OCI-LY7 (cell line): ENCODE results near the gene APC. TPM values are rescaled to one million over a fixed set of nuclear protein-coding genes. Genes with fewer than 3 reads are reported as not detected.

Experiments used
- BruUV-seq: library from RNA; stranded (reverse); fragments of 400-500 nt; replicated peaks from 2 replicates; lab custom pipeline; 2021; lab: Mats Ljungman, UMichigan
- CTCF ChIA-PET: fragments of 300-600 bp; sonication (Branson Sonifier 250); formaldehyde crosslinking; loops from one replicate; lab custom pipeline; 2022; ENCODE audit warnings: antibody characterized with exemption; ENCODE audit not compliant: unreplicated experiment; lab: Charles Lee
- POLR2A ChIA-PET: fragments of 300-600 bp; sonication (Branson Sonifier 250); formaldehyde crosslinking; loops from one replicate; lab custom pipeline; 2022; ENCODE audit warnings: antibody characterized with exemption; lab: Charles Lee
- DNase-seq: peaks from one replicate; pipeline ENCODE4 v3.0.0-alpha.2; 2015; ENCODE audit warnings: low spot score
- H2AFZ ChIP-seq: fragments of 200-600 bp; sonication (generic), shearing (Covaris generic); 2 replicates; pipeline ENCODE4 v1.6.1; 2014; ENCODE audit warnings: mild to moderate bottlenecking, antibody characterized with exemption, low read length, moderate library complexity
- H3K27ac ChIP-seq: fragments of 200-600 bp; sonication (generic); 2 replicates; pipeline ENCODE4 v1.5.1; 2014; ENCODE audit warnings: mixed run types, low read depth, mild to moderate bottlenecking, moderate library complexity, low read length, inconsistent platforms; ENCODE audit not compliant: poor library complexity, severe bottlenecking
- H3K36me3 ChIP-seq: fragments of 200-600 bp; sonication (generic); 2 replicates; pipeline ENCODE4 v1.6.1; 2014; ENCODE audit warnings: mild to moderate bottlenecking, antibody characterized with exemption, low read length, moderate library complexity, mixed read lengths; ENCODE audit not compliant: insufficient read depth
- H3K4me1 ChIP-seq: fragments of 200-600 bp; sonication (generic); 2 replicates; pipeline ENCODE4 v1.5.1; 2014; ENCODE audit warnings: mild to moderate bottlenecking, low read length; ENCODE audit not compliant: insufficient read depth, poor library complexity, severe bottlenecking
- H3K4me2 ChIP-seq: fragments of 200-600 bp; sonication (generic); 2 replicates; pipeline ENCODE4 v1.6.1; 2014; ENCODE audit warnings: mild to moderate bottlenecking, low read length
- H3K4me3 ChIP-seq: fragments of 200-600 bp; sonication (generic); 2 replicates; pipeline ENCODE4 v1.5.1; 2014; ENCODE audit warnings: mild to moderate bottlenecking, low read depth, low read length; ENCODE audit not compliant: poor library complexity, severe bottlenecking
- H3K79me2 ChIP-seq: fragments of 200-600 bp; sonication (generic); 2 replicates; pipeline ENCODE4 v1.6.1; 2016; ENCODE audit warnings: low read depth, mild to moderate bottlenecking, low read length, moderate library complexity, mixed read lengths; ENCODE audit not compliant: insufficient read depth
- H3K9me2 ChIP-seq: fragments of 200-600 bp; sonication (generic); 2 replicates; pipeline ENCODE4 v1.6.1; 2016; ENCODE audit warnings: mild to moderate bottlenecking, low read length, mixed read lengths; ENCODE audit not compliant: insufficient read depth
- H3K9me3 ChIP-seq: fragments of 200-600 bp; sonication (generic); 2 replicates; pipeline ENCODE4 v1.6.1; 2014; ENCODE audit warnings: mild to moderate bottlenecking, mixed run types, low read length, mixed read lengths
- H4K20me1 ChIP-seq: fragments of 200-600 bp; sonication (generic); 2 replicates; pipeline ENCODE4 v1.6.1; 2014; ENCODE audit warnings: mild to moderate bottlenecking, antibody characterized with exemption, low read length, moderate library complexity, mixed read lengths; ENCODE audit not compliant: insufficient read depth
- CTCF ChIP-seq: fragments of 200-600 bp; sonication (generic); conservative IDR thresholded peaks from 2 replicates; pipeline ENCODE4 v1.5.1; 2014; ENCODE audit warnings: mild to moderate bottlenecking, antibody characterized with exemption, low read length, moderate library complexity, mixed read lengths
- EZH2phosphoT487 ChIP-seq: fragments of 200-600 bp; sonication (generic); IDR thresholded peaks from 2 replicates; pipeline ENCODE4 v1.6.1; 2018; ENCODE audit warnings: low read depth, borderline replicate concordance, mild to moderate bottlenecking, mixed run types, antibody characterized with exemption, low read length, moderate library complexity, mixed read lengths
- intact Hi-C: fragments of 100-400 bp; cut with micrococcal nuclease; formaldehyde crosslinking; loops from one replicate; pipeline ENCODE4 v1.10.0; 2022; ENCODE audit not compliant: unreplicated experiment
- total RNA-seq, 2 experiments: library from RNA; depleted of rRNA in 1 of 2; stranded (reverse); fragments of >200 nt in 1 of 2; shearing (Covaris generic) in 1 of 2; gene quantifications; 2 replicates each; pipeline ENCODE4 v1.2.3, GENCODE V29; 2014 to 2022

Gene APC
- total RNA-seq, 2 experiments from 2014 or later = 33.1 to 34.8 TPM

GRCh38 chr5:112823656-112824055 is 86.0 kb downstream of the APC start:
- Histone ChIP-seq H3K4me2 (no peak overlapping the region), H3K9me3 (no peaks in the 10 kb centered on the region), H4K20me1 (no peaks in the 10 kb centered on the region), H3K36me3 (peaks cover 85% of the 10 kb centered on the region), H2AFZ (no peak overlapping the region), H3K4me3 (no peak overlapping the region), H3K4me1 (no peaks in the 10 kb centered on the region), H3K27ac (no peak overlapping the region), H3K9me2 (no peaks in the 10 kb centered on the region), H3K79me2 (no peaks in the 10 kb centered on the region)
- no TSS peak for BruUV-seq
- DNase-seq = no peak
- intact Hi-C loops = no loop called here
- no peak for TF ChIP-seq EZH2phosphoT487
- no peak for TF ChIP-seq CTCF
- POLR2A ChIA-PET = no interaction called here
- CTCF ChIA-PET = no interaction called here

- Histone ChIP-seq H3K79me2 (no peaks in the 10 kb centered on the region), H3K9me2 (no peaks in the 10 kb centered on the region), H4K20me1 (no peaks in the 10 kb centered on the region), H3K9me3 (no peaks in the 10 kb centered on the region), H2AFZ (no peak overlapping the region), H3K36me3 (peaks cover 85% of the 10 kb centered on the region), H3K27ac (no peak overlapping the region), H3K4me3 (no peak overlapping the region), H3K4me1 (no peaks in the 10 kb centered on the region), H3K4me2 (no peak overlapping the region)
- ChIA-PET CTCF (no interaction called here), POLR2A (no interaction called here)
- TF ChIP-seq CTCF (no peak), EZH2phosphoT487 (no peak)
- intact Hi-C loops = no loop called here
- BruUV-seq = no TSS peak
- DNase-seq = no peak
Measured at GRCh38 chr5:112824197-112824596, 86.5 kb downstream of the APC start.

- POLR2A ChIA-PET = interaction anchor here (1.0 kb wide), 1 partner anchor 95 kb away, joined by 3 read pairs; no protein-coding TSS in a partner anchor
Measured at GRCh38 chr5:112830378-112830777, 92.7 kb downstream of the APC start.

More at GRCh38 chr5:112830378-112830777, 92.7 kb downstream of the APC start:
- CTCF ChIA-PET = no interaction called here
- Histone ChIP-seq H3K4me3 (no peak overlapping the region), H3K4me1 (no peaks in the 10 kb centered on the region), H3K36me3 (peaks cover 83% of the 10 kb centered on the region), H3K9me2 (no peaks in the 10 kb centered on the region), H2AFZ (no peak overlapping the region), H3K27ac (no peak overlapping the region), H3K9me3 (no peaks in the 10 kb centered on the region), H3K4me2 (no peak overlapping the region), H3K79me2 (no peaks in the 10 kb centered on the region), H4K20me1 (no peaks in the 10 kb centered on the region)
- intact Hi-C loops = no loop called here
- TF ChIP-seq EZH2phosphoT487 (no peak), CTCF (no peak)
- no peak for DNase-seq
- no TSS peak for BruUV-seq
